IMR-90 (cell line): Measurements from ENCODE around the gene PNISR. TPM values are rescaled to one million over a fixed set of nuclear protein-coding genes. Genes with fewer than 3 reads are reported as not detected.

Source experiments
- ATAC-seq: fragments of 200-7000 bp; cut with Tn5 transposase; 2 replicates; pipeline ENCODE4 v1.9.1; 2020; ENCODE audit warnings: low read depth, mild to moderate bottlenecking, moderate library complexity
- BruUV-seq: library from RNA; stranded (reverse); fragments of 400-500 nt; replicated peaks from 2 replicates; lab custom pipeline; 2021; lab: Mats Ljungman, UMichigan
- CTCF ChIA-PET: fragments of 300-600 bp; formaldehyde crosslinking; extraction: SDS; loops from one replicate; lab custom pipeline; 2021; ENCODE audit warnings: antibody characterized with exemption; lab: Yijun Ruan, JAX
- POLR2A ChIA-PET: fragments of 300-600 bp; sonication (Branson Sonifier 250); formaldehyde crosslinking; loops from one replicate; lab custom pipeline; 2022; ENCODE audit warnings: antibody characterized with exemption; ENCODE audit not compliant: unreplicated experiment; lab: Charles Lee
- DNase-seq: peaks from one replicate; pipeline ENCODE4 v3.0.0; 2013
- H2AFZ ChIP-seq: replicated peaks from 2 replicates; pipeline ENCODE3; 2013; ENCODE audit warnings: low read length, mild to moderate bottlenecking; ENCODE audit not compliant: poor library complexity
- H2AK5ac ChIP-seq: 2 replicates; pipeline ENCODE4 v1.6.1; 2013; ENCODE audit warnings: low read depth, low read length, inconsistent platforms
- H2AK9ac ChIP-seq: replicated peaks from 2 replicates; pipeline ENCODE3; 2013; ENCODE audit warnings: mild to moderate bottlenecking, low read depth, low read length, moderate library complexity; ENCODE audit not compliant: poor library complexity
- H2BK120ac ChIP-seq: 2 replicates; pipeline ENCODE4 v1.6.1; 2013; ENCODE audit warnings: low read depth, low read length, inconsistent platforms
- H2BK15ac ChIP-seq: 3 replicates; pipeline ENCODE4 v1.6.1; 2013; ENCODE audit warnings: low read depth, low read length, inconsistent platforms
- H2BK20ac ChIP-seq: 2 replicates; pipeline ENCODE4 v1.6.1; 2013; ENCODE audit warnings: low read depth, mild to moderate bottlenecking, inconsistent platforms, low read length, moderate library complexity
- H2BK5ac ChIP-seq: 2 replicates; pipeline ENCODE4 v1.6.1; 2013; ENCODE audit warnings: mild to moderate bottlenecking, low read depth, low read length, inconsistent platforms; ENCODE audit not compliant: poor library complexity, severe bottlenecking
- H3K14ac ChIP-seq: replicated peaks from 2 replicates; pipeline ENCODE4 v1.6.1; 2013; ENCODE audit warnings: low read depth, low read length, inconsistent platforms
- H3K18ac ChIP-seq: 2 replicates; pipeline ENCODE4 v1.6.1; 2013; ENCODE audit warnings: low read depth, low read length, control low read depth
- H3K23ac ChIP-seq: 2 replicates; pipeline ENCODE4 v1.6.1; 2013; ENCODE audit warnings: low read depth, low read length, inconsistent platforms
- H3K27ac ChIP-seq: 2 replicates; pipeline ENCODE4 v1.5.1; 2013; ENCODE audit warnings: mild to moderate bottlenecking, control low read depth, low read length; ENCODE audit not compliant: insufficient read depth
- H3K27me3 ChIP-seq: 2 replicates; pipeline ENCODE4 v1.6.1; 2013; ENCODE audit warnings: low read length; ENCODE audit not compliant: control insufficient read depth, insufficient read depth
- H3K36me3 ChIP-seq: 2 replicates; pipeline ENCODE4 v1.6.1; 2013; ENCODE audit warnings: low read length, mixed read lengths; ENCODE audit not compliant: control insufficient read depth, insufficient read depth
- H3K4ac ChIP-seq: 2 replicates; pipeline ENCODE4 v1.6.1; 2013; ENCODE audit warnings: low read depth, low read length, inconsistent platforms
- H3K4me1 ChIP-seq: 2 replicates; pipeline ENCODE4 v1.6.1; 2013; ENCODE audit warnings: low read length, mixed read lengths; ENCODE audit not compliant: control insufficient read depth, insufficient read depth
- H3K4me2 ChIP-seq: 2 replicates; pipeline ENCODE4 v1.6.1; 2013; ENCODE audit warnings: low read depth, mild to moderate bottlenecking, control low read depth, low read length, moderate library complexity
- H3K4me3 ChIP-seq: 2 replicates; pipeline ENCODE4 v1.5.1; 2013; ENCODE audit warnings: low read depth, mild to moderate bottlenecking, control low read depth, low read length, moderate library complexity; ENCODE audit not compliant: insufficient read depth
- H3K56ac ChIP-seq: 2 replicates; pipeline ENCODE4 v1.6.1; 2013; ENCODE audit warnings: low read length, inconsistent platforms; ENCODE audit not compliant: insufficient read depth; ENCODE audit errors: extremely low read depth
- H3K79me1 ChIP-seq, 2 experiments: 2 replicates each; pipeline ENCODE4 v1.6.1; 2013; ENCODE audit warnings: low read length in 2 of 2, inconsistent platforms in 1 of 2, low read depth in 1 of 2
- H3K9ac ChIP-seq: 2 replicates; pipeline ENCODE4 v1.6.1; 2013; ENCODE audit warnings: low read depth, low read length, control low read depth
- H3K9me1 ChIP-seq: 2 replicates; pipeline ENCODE4 v1.6.1; 2013; ENCODE audit warnings: low read length, inconsistent platforms; ENCODE audit not compliant: insufficient read depth
- H3K9me3 ChIP-seq: 2 replicates; pipeline ENCODE4 v1.6.1; 2013; ENCODE audit warnings: low read length; ENCODE audit not compliant: control insufficient read depth, insufficient read depth
- H4K20me1 ChIP-seq: 2 replicates; pipeline ENCODE4 v1.6.1; 2013; ENCODE audit warnings: low read length, inconsistent platforms; ENCODE audit not compliant: insufficient read depth
- H4K5ac ChIP-seq: 2 replicates; pipeline ENCODE4 v1.6.1; 2013; ENCODE audit warnings: mild to moderate bottlenecking, low read depth, low read length, control low read depth
- H4K8ac ChIP-seq, 2 experiments: 2 replicates each; pipeline ENCODE4 v1.6.1; 2013; ENCODE audit warnings: low read depth in 2 of 2, low read length in 2 of 2, control low read depth in 1 of 2, inconsistent platforms in 1 of 2
- H4K91ac ChIP-seq: 2 replicates; pipeline ENCODE4 v1.6.1; 2013; ENCODE audit warnings: low read depth, low read length, inconsistent platforms; ENCODE audit not compliant: insufficient read depth
- FOS ChIP-seq: fragments of 150-350 bp; IDR thresholded peaks from 2 replicates; pipeline ENCODE4 v1.6.1; 2016; ENCODE audit warnings: low read depth, low read length
- MAFK ChIP-seq: IDR thresholded peaks from 2 replicates; pipeline ENCODE4 v1.6.1; 2012; ENCODE audit warnings: low read depth, low read length, improper control_type of control experiment
- MAZ ChIP-seq: IDR thresholded peaks from 2 replicates; pipeline ENCODE4 v1.6.1; 2012; ENCODE audit warnings: low read depth, mild to moderate bottlenecking, low read length, improper control_type of control experiment, moderate library complexity, borderline replicate concordance
- NFE2L2 ChIP-seq: fragments of 150-350 bp; IDR thresholded peaks from 2 replicates; pipeline ENCODE4 v1.6.1; 2016; ENCODE audit warnings: low read depth, mild to moderate bottlenecking, low read length
- POLR2A ChIP-seq: IDR thresholded peaks from 2 replicates; pipeline ENCODE4 v1.6.1; 2012; ENCODE audit warnings: mild to moderate bottlenecking, low read depth, low read length
- RAD21 ChIP-seq: IDR thresholded peaks from 2 replicates; pipeline ENCODE4 v1.6.1; 2012; ENCODE audit warnings: low read length, improper control_type of control experiment
- RCOR1 ChIP-seq: IDR thresholded peaks from 2 replicates; pipeline ENCODE4 v1.6.1; 2012; ENCODE audit warnings: mild to moderate bottlenecking, low read length, improper control_type of control experiment; ENCODE audit not compliant: insufficient replicate concordance
- SMC3 ChIP-seq: fragments of 150-350 bp; IDR thresholded peaks from 2 replicates; pipeline ENCODE4 v1.6.1; 2016; ENCODE audit warnings: low read depth, mild to moderate bottlenecking, antibody characterized with exemption, low read length, moderate library complexity
- WGBS, 2 experiments: methylation state at CpG; one replicate each; pipeline versions ENCODE4 v1.1.5 to v1.1.7; 2013; ENCODE audit warnings: missing lambda C conversion rate in 2 of 2; ENCODE audit not compliant: insufficient read length in 1 of 2; ENCODE audit errors: extremely low coverage in 2 of 2; 5-methylcytosine and 5-hydroxymethylcytosine counted together
- dilution Hi-C: fragments of 300-500 bp; cut with HindIII; formaldehyde crosslinking; loops from one replicate; pipeline ENCODE4 v1.14.3; 2018; ENCODE audit warnings: low sequenced_read_pairs; ENCODE audit not compliant: unreplicated experiment
- in situ Hi-C: fragments of 300-500 bp; cut with MboI; formaldehyde crosslinking; loops from 3 replicates; pipeline ENCODE4 v1.14.3; 2019; ENCODE audit warnings: low sequenced_read_pairs, inconsistent platforms, mixed read lengths
- intact Hi-C: fragments of 100-400 bp; cut with micrococcal nuclease; formaldehyde crosslinking; loops from 2 replicates; pipeline ENCODE4 v1.10.0; 2022
- polyA plus RNA-seq, 3 experiments: library from polyadenylated mRNA; depleted of rRNA; stranded (reverse); fragments of >200 nt; gene quantifications; 2 replicates each; pipeline ENCODE4 v1.2.3, GENCODE V29; 2012; ENCODE audit warnings: low replicate concordance in 1 of 3
- total RNA-seq: library from RNA; depleted of rRNA; stranded (reverse); fragments of >200 nt; gene quantifications from 2 replicates; pipeline ENCODE4 v1.2.3, GENCODE V29; 2012
- TF ChIP-seq, protein P1 (sequence below): fragments of 150-350 bp; IDR thresholded peaks from 2 replicates; pipeline ENCODE4 v1.6.1; 2016; ENCODE audit warnings: low read depth, mild to moderate bottlenecking, low read length, moderate library complexity, borderline replicate concordance
- TF ChIP-seq, protein P2 (sequence below): fragments of 150-350 bp; IDR thresholded peaks from 2 replicates; pipeline ENCODE4 v1.6.1; 2017; ENCODE audit warnings: mild to moderate bottlenecking, antibody characterized with exemption, low read length, low read depth

The PNISR gene
- total and polyA plus RNA-seq, 2 of the 4 experiments (the other 2 are of a cell fraction): 44.5 to 46.2 TPM

DNA sequence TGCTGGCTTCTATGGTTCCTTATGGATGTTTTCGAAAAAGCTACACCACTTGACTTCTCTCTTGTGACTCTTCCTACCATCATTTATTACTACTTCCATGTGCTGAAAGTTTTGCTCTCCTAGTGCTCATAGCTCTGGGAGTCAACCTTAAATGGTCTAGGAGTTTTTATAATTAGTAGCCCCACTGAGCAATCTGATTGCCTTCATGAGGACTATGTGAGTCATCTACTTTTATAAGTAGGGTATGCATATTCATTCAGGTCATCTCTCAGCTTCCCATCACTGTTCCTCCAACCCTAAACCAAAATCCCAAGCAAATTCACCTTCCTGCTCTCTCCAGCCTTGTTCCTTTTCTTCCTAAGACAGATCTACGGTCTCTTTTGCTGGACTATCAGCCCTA lies 58.3 kb downstream of the PNISR start:
- no peak overlapping the region for H2BK120ac ChIP-seq
- no peak overlapping the region for H3K14ac ChIP-seq
- no CpG with 5 or more reads among the region's 2 CpGs for WGBS, 2 experiments
- no peak overlapping the region for H3K56ac ChIP-seq
- no peak overlapping the region for H4K8ac ChIP-seq
- no peaks in the 10 kb centered on the region for H3K4me1 ChIP-seq
- no peak overlapping the region for H3K4me2 ChIP-seq
- H3K9me3 ChIP-seq: no peaks in the 10 kb centered on the region
- no peaks in the 10 kb centered on the region for H3K79me1 ChIP-seq
- no peaks in the 10 kb centered on the region for H3K9me1 ChIP-seq
- no peak overlapping the region for H2AFZ ChIP-seq
- no peak overlapping the region for H3K4me3 ChIP-seq
- no peak overlapping the region for H3K18ac ChIP-seq
- H3K4ac ChIP-seq: no peak overlapping the region
- H4K5ac ChIP-seq: no peak overlapping the region
- no peaks in the 10 kb centered on the region for H4K20me1 ChIP-seq
- dilution Hi-C loops (no loop called here), intact Hi-C loops (no loop called here), in situ Hi-C loops (no loop called here)
- H3K23ac ChIP-seq: no peak overlapping the region
- H3K36me3 ChIP-seq: 0 out of 2 replicates have a peak, but pooled peaks cover 1% of the 10 kb centered on the region
- CTCF ChIA-PET: interaction anchor here (1.0 kb wide), 1 partner anchor 12 kb away, joined by 3 read pairs; no protein-coding TSS in a partner anchor
- H3K27ac ChIP-seq: no peak overlapping the region
- no peak overlapping the region for H2AK9ac ChIP-seq
- ATAC-seq (no peak), DNase-seq (no peak)
- H2AK5ac ChIP-seq: no peak overlapping the region
- no peak overlapping the region for H3K9ac ChIP-seq
- H3K27me3 ChIP-seq: no peaks in the 10 kb centered on the region; the same call in 1 of the 2 replicates
- no peak overlapping the region for H2BK5ac ChIP-seq
- H2BK15ac ChIP-seq: no peak overlapping the region
- no peak overlapping the region for H2BK20ac ChIP-seq
- TF ChIP-seq, protein P1, sequence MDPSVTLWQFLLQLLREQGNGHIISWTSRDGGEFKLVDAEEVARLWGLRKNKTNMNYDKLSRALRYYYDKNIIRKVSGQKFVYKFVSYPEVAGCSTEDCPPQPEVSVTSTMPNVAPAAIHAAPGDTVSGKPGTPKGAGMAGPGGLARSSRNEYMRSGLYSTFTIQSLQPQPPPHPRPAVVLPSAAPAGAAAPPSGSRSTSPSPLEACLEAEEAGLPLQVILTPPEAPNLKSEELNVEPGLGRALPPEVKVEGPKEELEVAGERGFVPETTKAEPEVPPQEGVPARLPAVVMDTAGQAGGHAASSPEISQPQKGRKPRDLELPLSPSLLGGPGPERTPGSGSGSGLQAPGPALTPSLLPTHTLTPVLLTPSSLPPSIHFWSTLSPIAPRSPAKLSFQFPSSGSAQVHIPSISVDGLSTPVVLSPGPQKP: no peak
- TF ChIP-seq NFE2L2 (no peak), FOS (no peak), RCOR1 (no peak), POLR2A (no peak), RAD21 (no peak), MAFK (no peak), MAZ (no peak), SMC3 (no peak)
- TF ChIP-seq, protein P2, sequence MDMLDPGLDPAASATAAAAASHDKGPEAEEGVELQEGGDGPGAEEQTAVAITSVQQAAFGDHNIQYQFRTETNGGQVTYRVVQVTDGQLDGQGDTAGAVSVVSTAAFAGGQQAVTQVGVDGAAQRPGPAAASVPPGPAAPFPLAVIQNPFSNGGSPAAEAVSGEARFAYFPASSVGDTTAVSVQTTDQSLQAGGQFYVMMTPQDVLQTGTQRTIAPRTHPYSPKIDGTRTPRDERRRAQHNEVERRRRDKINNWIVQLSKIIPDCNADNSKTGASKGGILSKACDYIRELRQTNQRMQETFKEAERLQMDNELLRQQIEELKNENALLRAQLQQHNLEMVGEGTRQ: no peak
- no TSS peak for BruUV-seq
- no peak overlapping the region for H4K91ac ChIP-seq
- POLR2A ChIA-PET: no interaction called here
